GM10266 (cell line): Measurements from ENCODE around the gene ISOC2.

Experiments used
- DNase-seq: peaks from one replicate; pipeline ENCODE4 v3.0.0; 2012; ENCODE audit errors: extremely low spot score
- CTCF ChIP-seq: IDR thresholded peaks from 2 replicates; pipeline ENCODE4 v1.5.1; 2012; ENCODE audit warnings: mild to moderate bottlenecking, low read depth; ENCODE audit not compliant: control insufficient read depth, insufficient read depth; ENCODE audit errors: missing control alignments

Gene ISOC2

GRCh38 chr19:55479451-55480230, 18.2 kb upstream of the ISOC2 start:
- TF ChIP-seq CTCF, result no peak
- no peak for DNase-seq

GRCh38 chr19:55479045-55479444, 17.6 kb upstream of the ISOC2 start:
- no peak for DNase-seq
- TF ChIP-seq CTCF, result no peak

GRCh38 chr19:55478364-55478763, 16.9 kb upstream of the ISOC2 start:
- no peak for DNase-seq

GRCh38 chr19:55477905-55478304, 16.5 kb upstream of the ISOC2 start:
- TF ChIP-seq CTCF, result no peak

More at GRCh38 chr19:55478364-55478763, 16.9 kb upstream of the ISOC2 start:
- TF ChIP-seq CTCF, result no peak

GRCh38 chr19:55476100-55476775, 14.8 kb upstream of the ISOC2 start, which contains the start of gene ZNF628:
TSS of gene ZNF628 (plus strand) at chr19:55476617. CDS start at chr19:55479911, 3,294 bp downstream.
- peak; percentile 98 for DNase-seq
- TF ChIP-seq CTCF, result no peak

More at GRCh38 chr19:55477905-55478304, 16.5 kb upstream of the ISOC2 start:
- DNase-seq, result no peak

- no peak for DNase-seq
- TF ChIP-seq CTCF, result no peak
Measured at GRCh38 chr19:55474269-55475265, 13.1 kb upstream of the ISOC2 start.
